GM23248 (cell line): Measurements from ENCODE around the gene ARHGAP10.

Experiments
- EZH2 ChIP-seq: fragments of 200-600 bp; sonication (generic); IDR thresholded peaks from 2 replicates; pipeline ENCODE4 v1.6.1; 2018; ENCODE audit warnings: antibody characterized with exemption, mild to moderate bottlenecking; ENCODE audit not compliant: insufficient read depth, poor library complexity, severe bottlenecking
- EZH2phosphoT487 ChIP-seq: fragments of 200-600 bp; sonication (generic); IDR thresholded peaks from 2 replicates; pipeline ENCODE4 v1.6.1; 2018; ENCODE audit warnings: antibody characterized with exemption, moderate library complexity, mild to moderate bottlenecking, low read depth; ENCODE audit not compliant: insufficient read depth

GRCh38 chr4:147940171-147940570 is 208.3 kb downstream of the ARHGAP10 start:
- TF ChIP-seq EZH2, result no peak
- TF ChIP-seq EZH2phosphoT487, result no peak
